ENCODE results near the gene HGD. TPM values are rescaled to one million over a fixed set of nuclear protein-coding genes. Genes with fewer than 3 reads are reported as not detected.
"Not testable (repeated sequence)": the region's sequence is repeated elsewhere in the genome, so short reads cannot be mapped to it uniquely, and the experiment has no call there.

HGD gene
- total and polyA plus RNA-seq, 12 donors: 0.32 to 2.2 (median 0.72) TPM; not detected in 1

GRCh38 chr3:120678984-120679383 lies 3.1 kb downstream of the HGD start:
- Histone ChIP-seq H3K36me3 (replicated peaks in 1 of 2) (no peaks in the 10 kb centered on the region), H3K9me3 (replicated peaks in 1 of 3) (no peaks in the 10 kb centered on the region), H3K4me1 (replicated peaks in 1 of 2) (peaks cover 11 to 15% of the 10 kb centered on the region in 2 donors), H3K27ac (peak overlapping the region; percentile 34 to 90 (median 81)), H3K4me3 (peak overlapping the region in 1 of 4 donors; percentile 42), H3K27me3 (no peaks in the 10 kb centered on the region)
- 26 to 31% (median 28%) methylated on average over 3 of the region's 3 CpGs for WGBS, 4 donors
- no peak for DNase-seq
- intact Hi-C loops (cut with DNase I): no loop called here
- no peak for TF ChIP-seq POLR2A (IDR thresholded peaks at IDR 0.05)
- no peak for TF ChIP-seq CTCF (IDR thresholded peaks at IDR 0.05)

GRCh38 chr3:120678331-120678947 lies 3.6 kb downstream of the HGD start:
- WGBS, 4 donors: 4 to 10% (median 7%) methylated on average over 6 of the region's 6 CpGs
- Histone ChIP-seq H3K36me3 (replicated peaks in 1 of 2) (no peaks in the 10 kb centered on the region), H3K9me3 (replicated peaks in 1 of 3) (no peaks in the 10 kb centered on the region), H3K4me1 (replicated peaks in 1 of 2) (peaks cover 13 to 15% of the 10 kb centered on the region in 2 donors), H3K27ac (peak overlapping the region; percentile 34 to 90 (median 81)), H3K27me3 (no peaks in the 10 kb centered on the region), H3K4me3 (peak overlapping the region in 1 of 4 donors; percentile 42)
- DNase-seq: peak; percentile 57 to 88 (median 80)
- TF ChIP-seq POLR2A (IDR thresholded peaks at IDR 0.05) (peak in 1 of 2 donors; percentile 80), CTCF (IDR thresholded peaks at IDR 0.05) (no peak)
- intact Hi-C loops (cut with DNase I): no loop called here

DNA sequence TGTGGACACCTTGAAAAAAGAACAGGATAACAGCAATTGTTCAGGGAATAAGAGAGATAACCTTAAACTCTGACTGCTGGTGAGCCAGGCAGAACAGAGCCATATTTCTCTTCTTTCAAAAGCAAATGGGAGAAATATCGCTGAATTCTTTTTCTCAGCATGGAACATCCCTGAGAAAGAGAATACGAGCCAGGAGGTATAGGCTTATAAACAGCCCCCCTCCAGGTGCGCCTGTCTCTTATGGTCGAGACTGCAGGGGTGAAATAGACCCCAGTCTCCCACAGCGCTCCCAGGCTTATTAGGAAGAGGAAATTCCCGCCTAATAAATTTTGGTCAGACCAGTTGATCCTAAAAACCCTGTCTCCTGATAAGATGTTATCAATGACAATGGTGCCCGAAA lies 4.8 kb downstream of the HGD start:
- WGBS, 4 donors: 81 to 94% (median 91%) methylated on average over 7 of the region's 7 CpGs
- intact Hi-C loops (cut with DNase I); H3K27ac ChIP-seq: not testable (repeated sequence)

DNA sequence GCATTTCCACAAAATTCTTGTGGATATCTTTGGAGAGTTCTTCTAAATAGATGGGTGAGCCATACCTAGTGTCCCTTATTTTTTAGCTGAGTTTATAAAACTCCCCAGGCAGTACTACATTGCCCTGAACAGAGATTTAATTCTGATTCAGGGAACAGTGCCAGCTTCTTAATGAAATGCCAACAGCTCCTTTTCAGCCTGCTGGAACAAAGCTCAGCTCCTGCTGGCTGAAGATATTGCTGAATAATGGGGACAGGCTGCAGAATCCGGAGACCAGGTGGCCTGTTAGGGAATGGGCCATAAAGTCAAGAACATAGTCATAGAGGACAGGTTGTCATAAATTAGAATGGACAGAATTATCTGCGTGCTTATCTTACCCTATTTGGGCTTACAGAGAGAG lies 8.9 kb downstream of the HGD start:
- intact Hi-C loops (cut with DNase I): no loop called here
- TF ChIP-seq CTCF (IDR thresholded peaks at IDR 0.05) (no peak), POLR2A (IDR thresholded peaks at IDR 0.05) (no peak)
- H3K9me3 ChIP-seq (replicated peaks in 1 of 3): no peaks in the 10 kb centered on the region

More for the DNA sequence above, 4.8 kb downstream of the HGD start:
- H3K27me3 ChIP-seq; H3K36me3 ChIP-seq (replicated peaks in 1 of 2); DNase-seq; H3K9me3 ChIP-seq (replicated peaks in 1 of 3); H3K4me3 ChIP-seq: not testable (repeated sequence)
- peaks cover 19 to 20% of the 10 kb centered on the region in 2 donors for H3K4me1 ChIP-seq (replicated peaks in 1 of 2)

DNA sequence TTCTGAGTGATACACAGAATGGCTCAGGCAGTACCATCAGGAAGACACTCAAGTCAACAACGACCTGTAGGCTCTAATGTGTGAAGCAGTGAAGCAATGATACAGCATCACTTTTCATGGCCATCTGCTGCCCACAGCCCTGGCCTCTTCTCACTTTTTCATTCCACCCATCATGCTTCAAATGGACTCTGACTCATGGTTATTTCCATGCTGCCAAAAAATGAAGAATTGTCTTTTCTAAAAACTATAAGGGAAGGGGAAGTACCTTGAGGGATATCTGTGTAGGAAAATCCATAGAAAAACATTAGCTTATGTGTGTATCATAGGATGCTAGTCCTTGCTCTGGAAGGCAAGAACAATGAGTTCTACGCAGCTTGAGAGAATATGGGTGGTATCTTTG lies 11.5 kb downstream of the HGD start:
- peak in 1 of 7 donors; percentile 21 for DNase-seq
- WGBS, 4 donors: 68 to 80% (median 70%) methylated on average over 2 of the region's 2 CpGs
- Histone ChIP-seq H3K4me3 (no peak overlapping the region), H3K27me3 (no peaks in the 10 kb centered on the region), H3K4me1 (replicated peaks in 1 of 2) (peaks cover 5 to 8% of the 10 kb centered on the region in 2 donors), H3K36me3 (replicated peaks in 1 of 2) (no peaks in the 10 kb centered on the region), H3K27ac (no peak overlapping the region), H3K9me3 (replicated peaks in 1 of 3) (no peaks in the 10 kb centered on the region)
- no peak for TF ChIP-seq CTCF (IDR thresholded peaks at IDR 0.05)
- TF ChIP-seq POLR2A (IDR thresholded peaks at IDR 0.05): no peak
- intact Hi-C loops (cut with DNase I): no loop called here

More for the DNA sequence above, 8.9 kb downstream of the HGD start:
- Histone ChIP-seq H3K27ac (no peak overlapping the region), H3K27me3 (no peaks in the 10 kb centered on the region), H3K36me3 (replicated peaks in 1 of 2) (no peaks in the 10 kb centered on the region), H3K4me3 (no peak overlapping the region), H3K4me1 (replicated peaks in 1 of 2) (peaks cover 8 to 10% of the 10 kb centered on the region in 2 donors)
- WGBS, 4 donors: 20 to 49% (median 39%) methylated on average over 2 of the region's 2 CpGs
- peak in 3 of 7 donors; percentile 16 to 33 (median 17) for DNase-seq
